Transverse colon (tissue), 4 donors: ENCODE data around the gene SNX33. TPM values are rescaled to one million over a fixed set of nuclear protein-coding genes. Genes with fewer than 3 reads are reported as not detected.
"Not testable (repeated sequence)": the region's sequence is repeated elsewhere in the genome, so short reads cannot be mapped to it uniquely, and the experiment has no call there.

Experiments used
- DNase-seq: peaks from one replicate; pipeline ENCODE4 v3.0.0-alpha.2; 2019
- H3K27ac ChIP-seq, 4 donors: fragments of 200-600 bp; sonication (generic); 2 replicates each; pipeline ENCODE4 v1.5.1; 2016 to 2018; ENCODE audit warnings: inconsistent platforms in 4 of 4
- H3K27me3 ChIP-seq: fragments of 200-600 bp; sonication (generic); 2 replicates; pipeline ENCODE4 v1.5.1; 2017; ENCODE audit warnings: inconsistent platforms
- H3K36me3 ChIP-seq, 4 donors: fragments of 200-600 bp; sonication (generic); 2 replicates each; pipeline ENCODE4 v1.5.1; 2017 to 2019; ENCODE audit warnings: inconsistent platforms in 4 of 4
- H3K4me1 ChIP-seq, 4 donors: fragments of 200-600 bp; sonication (generic); 2 replicates each; pipeline ENCODE4 v1.5.1; 2017 to 2020; ENCODE audit warnings: inconsistent platforms in 4 of 4
- H3K4me3 ChIP-seq, 4 donors: fragments of 200-600 bp; sonication (generic); 1 replicate in 1 of 4; 2 replicates in 3 of 4; pipeline versions ENCODE4 v1.5.1 to v1.6.1; 2017 to 2019; ENCODE audit warnings: inconsistent platforms in 4 of 4
- H3K9me3 ChIP-seq, 2 donors: fragments of 200-600 bp; sonication (generic); 2 replicates each; pipeline ENCODE4 v1.5.1; 2017 to 2019; ENCODE audit warnings: inconsistent platforms in 2 of 2
- EP300 ChIP-seq: sonication (generic); formaldehyde crosslinking; IDR thresholded peaks from one replicate; pipeline ENCODE4 v1.6.1; 2017; ENCODE audit warnings: antibody characterized with exemption, low read depth
- POLR2A ChIP-seq: fragments of 450-650 bp; IDR thresholded peaks from one replicate; pipeline ENCODE4 v1.6.1; 2016; ENCODE audit warnings: antibody characterized with exemption, mild to moderate bottlenecking, moderate library complexity
- POLR2AphosphoS5 ChIP-seq, 3 donors: sonication (generic); formaldehyde crosslinking; IDR thresholded peaks; one replicate each; pipeline ENCODE4 v1.6.1; 2016; ENCODE audit warnings: antibody characterized with exemption in 3 of 3
- WGBS, 2 donors: methylation state at CpG; one replicate each; pipeline ENCODE4 v1.1.5; 2018; ENCODE audit warnings: low coverage in 1 of 2; 5-methylcytosine and 5-hydroxymethylcytosine counted together
- in situ Hi-C, 4 donors: fragments of 200-750 bp; cut with MboI; loops; one replicate each; pipeline versions ENCODE4 v1.15.0 to v1.15.1; 2017; ENCODE audit warnings: low sequenced_read_pairs in 3 of 4, low pct_ligation_motif_present in 1 of 4, low pct_unique_long_range_greater_than_20kb in 1 of 4
- intact Hi-C: fragments of 100-400 bp; cut with DNase I; formaldehyde crosslinking; loops from one replicate; pipeline ENCODE4 v1.15.1; 2023; ENCODE audit warnings: low total_unique reads
- total RNA-seq, 4 donors: library from RNA; depleted of rRNA; stranded (reverse); fragments of >200 nt; gene quantifications; one replicate each; pipeline ENCODE4 v1.1.0, GENCODE V29; 2016
- TF ChIP-seq, protein P1 (sequence below), 5 experiments: fragments of 200-600 bp in 3 of 5; fragments of 450-650 bp in 2 of 5; sonication (generic) in 3 of 5; IDR thresholded peaks; 1 replicate in 2 of 5; 2 replicates in 3 of 5; pipeline ENCODE4 v1.5.1; 2016 to 2017; ENCODE audit warnings: antibody characterized with exemption in 5 of 5, inconsistent platforms in 3 of 5, mild to moderate bottlenecking in 2 of 5, moderate library complexity in 1 of 5

SNX33 gene
- total RNA-seq, 4 donors from 2014 or later = 26.5 to 52.0 (median 36.5) TPM

DNA sequence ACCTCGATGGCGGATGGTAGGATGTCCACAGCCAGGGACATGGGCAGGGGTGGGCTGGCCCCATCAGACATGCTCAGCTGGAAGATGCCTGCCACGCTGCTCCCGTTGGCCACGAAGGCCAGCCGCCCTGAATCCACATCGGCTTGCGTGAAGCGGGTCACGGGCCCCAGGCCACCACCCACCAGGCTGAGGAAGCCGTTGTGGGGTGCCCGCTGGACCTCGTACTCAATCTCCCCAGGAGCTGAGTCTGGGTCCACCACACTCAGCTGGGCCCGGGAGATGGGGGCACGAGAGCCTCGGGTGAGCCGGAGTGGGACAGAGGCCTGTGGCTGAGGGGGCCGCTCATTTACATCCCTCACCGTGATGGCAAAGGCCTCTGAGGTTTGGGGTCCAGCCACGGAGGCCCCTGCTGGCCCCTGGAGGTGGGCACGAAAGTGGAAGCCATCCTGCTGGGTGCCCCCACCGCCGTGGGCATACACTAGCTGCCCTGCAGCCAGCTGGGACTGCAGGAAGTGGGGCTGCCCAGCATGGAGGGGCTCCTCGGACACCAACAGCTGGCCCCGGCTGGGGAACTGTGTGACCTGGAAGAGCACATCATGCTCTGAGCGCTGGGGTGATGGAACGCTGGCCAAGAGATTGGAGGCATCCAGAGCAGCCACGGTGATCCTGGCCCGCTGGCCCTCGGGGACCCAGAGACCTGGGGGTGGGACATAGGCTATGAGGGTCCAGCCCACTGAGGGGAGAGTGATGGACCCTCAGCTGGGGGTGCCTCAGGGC lies 29.2 kb downstream of the SNX33 start:
- in situ Hi-C loops (no loop called here), intact Hi-C loops (no loop called here)
- H3K36me3 ChIP-seq = no peaks in the 10 kb centered on the region
- TF ChIP-seq EP300 (no peak), POLR2A (no peak), POLR2AphosphoS5 (IDR thresholded peaks at IDR 0.05) (peak in 1 of 3 donors; percentile 2)
- TF ChIP-seq, protein P1, sequence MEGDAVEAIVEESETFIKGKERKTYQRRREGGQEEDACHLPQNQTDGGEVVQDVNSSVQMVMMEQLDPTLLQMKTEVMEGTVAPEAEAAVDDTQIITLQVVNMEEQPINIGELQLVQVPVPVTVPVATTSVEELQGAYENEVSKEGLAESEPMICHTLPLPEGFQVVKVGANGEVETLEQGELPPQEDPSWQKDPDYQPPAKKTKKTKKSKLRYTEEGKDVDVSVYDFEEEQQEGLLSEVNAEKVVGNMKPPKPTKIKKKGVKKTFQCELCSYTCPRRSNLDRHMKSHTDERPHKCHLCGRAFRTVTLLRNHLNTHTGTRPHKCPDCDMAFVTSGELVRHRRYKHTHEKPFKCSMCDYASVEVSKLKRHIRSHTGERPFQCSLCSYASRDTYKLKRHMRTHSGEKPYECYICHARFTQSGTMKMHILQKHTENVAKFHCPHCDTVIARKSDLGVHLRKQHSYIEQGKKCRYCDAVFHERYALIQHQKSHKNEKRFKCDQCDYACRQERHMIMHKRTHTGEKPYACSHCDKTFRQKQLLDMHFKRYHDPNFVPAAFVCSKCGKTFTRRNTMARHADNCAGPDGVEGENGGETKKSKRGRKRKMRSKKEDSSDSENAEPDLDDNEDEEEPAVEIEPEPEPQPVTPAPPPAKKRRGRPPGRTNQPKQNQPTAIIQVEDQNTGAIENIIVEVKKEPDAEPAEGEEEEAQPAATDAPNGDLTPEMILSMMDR (IDR thresholded peaks at IDR 0.05) = no peak
- H3K27me3 ChIP-seq = no peaks in the 10 kb centered on the region
- WGBS, 2 donors = 82% methylated on average over 29 of the region's 30 CpGs; no CpG with 5 or more reads in 1 of the 2 donors
- no peak for DNase-seq
- no peak overlapping the region for H3K4me3 ChIP-seq
- peaks cover 9 to 24% (median 21%) of the 10 kb centered on the region in 4 donors for H3K4me1 ChIP-seq
- no peak overlapping the region for H3K27ac ChIP-seq
- no peaks in the 10 kb centered on the region for H3K9me3 ChIP-seq

DNA sequence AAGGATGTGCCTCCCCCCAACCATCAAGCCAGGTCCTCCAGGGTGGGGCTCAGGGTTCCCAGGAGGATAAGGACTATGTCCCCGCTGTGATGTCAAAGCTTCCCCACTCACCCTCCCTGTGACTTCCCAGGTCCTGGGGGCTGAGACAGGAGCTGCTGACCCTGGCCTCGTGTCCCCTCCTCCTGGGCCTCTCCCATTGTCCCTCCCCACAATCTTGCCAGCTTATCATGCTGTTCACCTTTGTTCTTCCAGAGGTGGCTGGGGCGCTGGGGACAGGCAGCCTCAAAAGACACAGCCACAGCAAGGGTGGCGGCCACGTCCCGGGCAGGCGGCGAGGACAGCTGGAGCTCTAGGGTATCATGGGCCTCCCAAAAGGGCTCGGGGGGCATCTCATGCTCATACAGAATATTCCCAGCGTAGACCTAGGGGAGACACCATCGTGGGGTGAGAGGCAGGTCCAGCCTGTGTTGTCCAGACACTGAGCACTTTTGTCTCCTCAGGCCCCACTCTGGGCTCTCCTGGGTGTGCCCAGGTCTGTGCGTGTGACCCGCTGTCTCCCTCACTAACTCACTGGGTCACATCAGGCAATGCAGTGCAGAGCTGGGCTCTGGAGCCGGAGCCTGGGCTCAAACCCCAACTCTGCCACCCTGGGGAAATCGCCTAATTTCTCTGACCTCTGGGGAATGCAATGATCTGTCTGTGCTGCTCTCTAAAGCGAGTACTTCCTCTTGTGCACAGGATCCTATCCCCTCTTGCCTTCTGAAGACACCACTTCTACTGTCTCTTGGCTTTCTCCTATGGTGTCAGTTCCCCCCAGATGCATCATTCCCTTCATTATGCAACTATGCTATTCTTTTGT lies 30.0 kb downstream of the SNX33 start:
- WGBS, 2 donors = 68% methylated on average over 16 of the region's 16 CpGs; no CpG with 5 or more reads in 1 of the 2 donors
- H3K36me3 ChIP-seq = no peaks in the 10 kb centered on the region
- in situ Hi-C loops = no loop called here

DNA sequence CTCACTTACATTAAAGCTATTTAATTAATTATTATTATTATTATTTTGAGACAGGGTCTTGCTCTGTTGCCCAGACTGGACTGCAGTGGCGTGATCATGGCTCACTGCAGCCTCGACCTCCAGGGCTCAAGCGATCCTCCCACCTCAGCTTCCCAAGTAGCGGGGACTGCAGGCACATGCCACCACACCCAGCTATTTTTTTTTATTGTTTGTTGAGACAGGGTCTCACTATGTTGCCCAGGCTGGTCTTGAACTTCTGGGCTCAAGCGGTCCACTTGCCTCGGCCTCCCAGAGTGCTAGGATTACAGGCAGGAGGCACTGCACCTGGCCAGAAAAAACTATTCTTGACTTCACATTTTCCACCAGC lies 30.6 kb downstream of the SNX33 start:
- H3K4me3 ChIP-seq, H3K36me3 ChIP-seq, DNase-seq, H3K27ac ChIP-seq, H3K4me1 ChIP-seq, H3K27me3 ChIP-seq, in situ Hi-C loops, H3K9me3 ChIP-seq, intact Hi-C loops: not testable (repeated sequence)
- 74 to 86% methylated on average over 4 to 6 of the region's 6 CpGs for WGBS, 2 donors

More for the DNA sequence above, 30.0 kb downstream of the SNX33 start:
- no peaks in the 10 kb centered on the region for H3K9me3 ChIP-seq
- DNase-seq = no peak
- peaks cover 9 to 15% (median 14%) of the 10 kb centered on the region in 4 donors for H3K4me1 ChIP-seq
- TF ChIP-seq POLR2AphosphoS5 (IDR thresholded peaks at IDR 0.05) = no peak
- TF ChIP-seq, protein P1 (IDR thresholded peaks at IDR 0.05) = no peak
- TF ChIP-seq POLR2A = no peak
- no peak for TF ChIP-seq EP300
- intact Hi-C loops = no loop called here
- no peaks in the 10 kb centered on the region for H3K27me3 ChIP-seq
- H3K27ac ChIP-seq = no peak overlapping the region
- no peak overlapping the region for H3K4me3 ChIP-seq

DNA sequence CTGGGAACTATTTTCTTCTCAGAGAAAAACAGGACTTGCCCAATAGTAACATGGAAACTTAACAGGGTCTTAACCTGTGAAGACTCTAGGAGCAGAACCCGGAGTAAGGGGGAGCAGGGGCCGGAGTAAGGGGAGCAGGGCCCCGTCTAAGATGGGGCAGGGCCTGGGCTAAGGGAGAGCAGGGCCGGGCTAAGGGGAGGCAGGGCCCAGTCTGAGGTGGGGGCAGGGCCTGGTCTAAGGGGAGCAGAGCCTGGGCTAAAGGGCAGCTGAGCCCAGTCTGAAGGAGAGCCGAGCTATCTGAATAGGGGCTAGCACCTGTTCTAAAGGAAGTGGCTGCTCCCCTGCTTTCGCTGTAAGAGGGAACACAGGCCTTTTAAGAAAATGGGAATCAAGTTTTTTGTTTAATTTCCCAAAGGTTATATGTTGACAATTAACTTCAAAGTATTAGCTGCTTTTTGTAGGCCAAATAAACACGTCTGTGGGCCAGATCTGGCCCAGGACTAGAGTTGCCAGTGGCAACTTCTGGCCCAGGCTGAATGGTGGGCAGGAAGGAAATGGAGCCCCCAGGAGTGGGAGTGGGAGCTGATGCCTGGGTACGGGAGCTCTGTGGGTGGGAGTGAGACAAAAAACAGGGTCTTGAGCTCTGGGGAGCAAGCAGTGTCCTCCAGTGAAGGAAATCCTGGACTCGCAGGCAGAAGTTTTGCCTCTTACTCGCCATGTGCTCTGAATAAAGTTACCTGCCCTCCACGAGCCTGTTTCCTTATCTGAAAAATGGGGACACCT lies 32.5 kb downstream of the SNX33 start:
- H3K4me1 ChIP-seq = peaks cover 0 to 7% (median 4%) of the 10 kb centered on the region in 4 donors
- no peaks in the 10 kb centered on the region for H3K9me3 ChIP-seq
- intact Hi-C loops (loop anchor here (5.0 kb wide), 2 partner anchors 43 to 122 kb away; no protein-coding TSS in a partner anchor), in situ Hi-C loops (loop anchor here in 1 of 4 donors (10.0 kb wide), 1 partner anchor 125 kb away; no protein-coding TSS in a partner anchor)
- H3K4me3 ChIP-seq = no peak overlapping the region
- H3K36me3 ChIP-seq = no peaks in the 10 kb centered on the region
- H3K27ac ChIP-seq = peak overlapping the region in 1 of 4 donors; percentile 19
- TF ChIP-seq POLR2AphosphoS5 (IDR thresholded peaks at IDR 0.05) (no peak), POLR2A (no peak), EP300 (no peak)
- TF ChIP-seq, protein P1 (IDR thresholded peaks at IDR 0.05) = no peak
- DNase-seq = no peak
- WGBS, 2 donors = 79 to 82% methylated on average over 4 to 11 of the region's 11 CpGs
- no peaks in the 10 kb centered on the region for H3K27me3 ChIP-seq
